Measurements from ENCODE around the gene ACMSD. TPM values are rescaled to one million over a fixed set of nuclear protein-coding genes. Genes with fewer than 3 reads are reported as not detected.

The ACMSD gene
- polyA plus RNA-seq, 2 of the 4 experiments (the other 2 are of a cell fraction) = 0.09 TPM; not detected in 1

DNA sequence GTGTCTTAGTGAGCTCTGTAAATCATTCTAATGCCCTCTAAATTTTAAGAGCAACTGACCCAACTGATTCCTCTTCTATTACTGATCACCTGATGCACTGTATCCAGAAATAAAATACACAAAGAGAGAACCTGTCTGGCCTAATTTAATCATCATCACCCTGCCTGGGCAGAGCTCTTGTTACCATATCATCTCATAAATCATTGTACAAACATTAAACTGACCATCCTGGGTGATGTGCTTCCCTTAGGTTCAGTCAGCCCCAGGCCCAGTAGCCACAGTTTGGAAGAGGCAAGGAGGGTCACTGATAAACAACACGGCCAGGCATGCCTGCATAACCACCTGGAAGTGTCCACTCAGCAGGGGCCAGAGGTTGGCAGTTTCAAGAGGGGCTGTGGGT lies 22.7 kb upstream of the ACMSD start:
- CTCF ChIA-PET = interaction anchor here (1.3 kb wide), 1 partner anchor 25 kb away, joined by 3 read pairs; no protein-coding TSS in a partner anchor

DNA sequence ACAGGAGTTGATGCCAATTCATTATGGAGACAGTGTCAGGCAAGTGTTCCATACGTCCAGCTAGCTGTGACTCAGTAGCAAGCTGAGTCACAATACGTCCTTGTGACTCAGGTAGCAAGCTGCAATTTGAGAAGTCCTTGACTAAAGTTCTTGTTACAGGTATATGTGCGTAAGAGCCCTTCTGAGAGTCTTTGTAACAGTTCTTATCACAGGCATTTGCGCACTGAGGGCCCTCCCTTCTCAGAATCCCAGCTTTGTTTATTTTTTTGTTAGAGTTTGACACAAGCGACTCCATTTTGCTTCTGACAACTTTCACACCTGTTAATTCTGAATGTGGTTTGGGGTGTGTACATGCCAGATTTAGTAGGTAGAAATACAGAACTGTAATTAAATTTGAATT lies 20.1 kb upstream of the ACMSD start:
- CTCF ChIA-PET = no interaction called here
- FAIRE-seq = no peak

More for the DNA sequence above, 22.7 kb upstream of the ACMSD start:
- Histone ChIP-seq H3K4me3 (no peak overlapping the region), H3K4me2 (no peak overlapping the region), H3K9me3 (peaks cover 10% of the 10 kb centered on the region; the same call in 2 of the 3 replicates), H3K4me1 (0 out of 3 replicates have a peak, but pooled peaks cover 3% of the 10 kb centered on the region), H3K27ac (no peak overlapping the region)
- TF ChIP-seq MAFK (IDR thresholded peaks at IDR 0.05; ENCODE audit: partially characterized antibody) (no peak), HEYL (CRISPR knock-in tag; IDR thresholded peaks at IDR 0.05) (no peak), SMC3 (IDR thresholded peaks at IDR 0.05) (no peak), TFCP2L1 (CRISPR knock-in tag; IDR thresholded peaks at IDR 0.05) (no peak), ZC3H11A (IDR thresholded peaks at IDR 0.05) (no peak), POLR2A (IDR thresholded peaks at IDR 0.05; ENCODE audit: low read length) (no peak), JUNB (IDR thresholded peaks at IDR 0.05) (no peak), MAZ (IDR thresholded peaks at IDR 0.05; ENCODE audit: borderline replicate concordance, low read depth, low read length) (no peak), CBX8 (IDR thresholded peaks at IDR 0.05) (no peak), NPAS2 (CRISPR knock-in tag; IDR thresholded peaks at IDR 0.05; ENCODE audit: borderline replicate concordance) (no peak), BHLHE40 (IDR thresholded peaks at IDR 0.05; ENCODE audit: low read depth, low read length) (no peak), TP53 (CRISPR knock-in tag; IDR thresholded peaks at IDR 0.05) (no peak), RNF2 (IDR thresholded peaks at IDR 0.05; ENCODE audit: borderline replicate concordance, low read depth) (no peak), HDAC2 (IDR thresholded peaks at IDR 0.05) (no peak)
- TF ChIP-seq, protein P1, sequence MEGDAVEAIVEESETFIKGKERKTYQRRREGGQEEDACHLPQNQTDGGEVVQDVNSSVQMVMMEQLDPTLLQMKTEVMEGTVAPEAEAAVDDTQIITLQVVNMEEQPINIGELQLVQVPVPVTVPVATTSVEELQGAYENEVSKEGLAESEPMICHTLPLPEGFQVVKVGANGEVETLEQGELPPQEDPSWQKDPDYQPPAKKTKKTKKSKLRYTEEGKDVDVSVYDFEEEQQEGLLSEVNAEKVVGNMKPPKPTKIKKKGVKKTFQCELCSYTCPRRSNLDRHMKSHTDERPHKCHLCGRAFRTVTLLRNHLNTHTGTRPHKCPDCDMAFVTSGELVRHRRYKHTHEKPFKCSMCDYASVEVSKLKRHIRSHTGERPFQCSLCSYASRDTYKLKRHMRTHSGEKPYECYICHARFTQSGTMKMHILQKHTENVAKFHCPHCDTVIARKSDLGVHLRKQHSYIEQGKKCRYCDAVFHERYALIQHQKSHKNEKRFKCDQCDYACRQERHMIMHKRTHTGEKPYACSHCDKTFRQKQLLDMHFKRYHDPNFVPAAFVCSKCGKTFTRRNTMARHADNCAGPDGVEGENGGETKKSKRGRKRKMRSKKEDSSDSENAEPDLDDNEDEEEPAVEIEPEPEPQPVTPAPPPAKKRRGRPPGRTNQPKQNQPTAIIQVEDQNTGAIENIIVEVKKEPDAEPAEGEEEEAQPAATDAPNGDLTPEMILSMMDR (IDR thresholded peaks at IDR 0.05) = no peak
- TF ChIP-seq, protein P2, sequence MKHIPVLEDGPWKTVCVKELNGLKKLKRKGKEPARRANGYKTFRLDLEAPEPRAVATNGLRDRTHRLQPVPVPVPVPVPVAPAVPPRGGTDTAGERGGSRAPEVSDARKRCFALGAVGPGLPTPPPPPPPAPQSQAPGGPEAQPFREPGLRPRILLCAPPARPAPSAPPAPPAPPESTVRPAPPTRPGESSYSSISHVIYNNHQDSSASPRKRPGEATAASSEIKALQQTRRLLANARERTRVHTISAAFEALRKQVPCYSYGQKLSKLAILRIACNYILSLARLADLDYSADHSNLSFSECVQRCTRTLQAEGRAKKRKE (CRISPR knock-in tag; IDR thresholded peaks at IDR 0.05; ENCODE audit: low read depth) = no peak
- TF ChIP-seq, protein P3, sequence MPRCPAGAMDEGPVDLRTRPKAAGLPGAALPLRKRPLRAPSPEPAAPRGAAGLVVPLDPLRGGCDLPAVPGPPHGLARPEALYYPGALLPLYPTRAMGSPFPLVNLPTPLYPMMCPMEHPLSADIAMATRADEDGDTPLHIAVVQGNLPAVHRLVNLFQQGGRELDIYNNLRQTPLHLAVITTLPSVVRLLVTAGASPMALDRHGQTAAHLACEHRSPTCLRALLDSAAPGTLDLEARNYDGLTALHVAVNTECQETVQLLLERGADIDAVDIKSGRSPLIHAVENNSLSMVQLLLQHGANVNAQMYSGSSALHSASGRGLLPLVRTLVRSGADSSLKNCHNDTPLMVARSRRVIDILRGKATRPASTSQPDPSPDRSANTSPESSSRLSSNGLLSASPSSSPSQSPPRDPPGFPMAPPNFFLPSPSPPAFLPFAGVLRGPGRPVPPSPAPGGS (IDR thresholded peaks at IDR 0.05) = no peak
- POLR2A ChIA-PET = no interaction called here
- ATAC-seq (no peak), DNase-seq (ENCODE audit: low read depth in 1 of 2, low spot score in 1 of 2) (no peak), FAIRE-seq (no peak)
- 20% methylated on average over 1 of the region's 1 CpG for WGBS (ENCODE audit: missing lambda C conversion rate)

More for the DNA sequence above, 20.1 kb upstream of the ACMSD start:
- POLR2A ChIA-PET = no interaction called here
- Histone ChIP-seq H3K27ac (no peak overlapping the region), H3K4me1 (0 out of 3 replicates have a peak, but pooled peaks cover 3% of the 10 kb centered on the region), H3K9me3 (no peaks in the 10 kb centered on the region), H3K4me2 (no peak overlapping the region), H3K4me3 (no peak overlapping the region)
- 43% methylated on average over 5 of the region's 5 CpGs for WGBS (ENCODE audit: missing lambda C conversion rate)
- DNase-seq (ENCODE audit: low read depth in 1 of 2, low spot score in 1 of 2) (no peak), ATAC-seq (no peak)
- TF ChIP-seq SMC3 (IDR thresholded peaks at IDR 0.05) (no peak), ZSCAN20 (CRISPR knock-in tag; IDR thresholded peaks at IDR 0.05) (no peak), NR3C1 (IDR thresholded peaks at IDR 0.05) (no peak), PHF8 (IDR thresholded peaks at IDR 0.05; ENCODE audit: borderline replicate concordance, low read depth) (no peak), ESRRA (IDR thresholded peaks at IDR 0.05; ENCODE audit: borderline replicate concordance, low read length) (no peak), JUNB (IDR thresholded peaks at IDR 0.05) (no peak), HOXB5 (CRISPR knock-in tag; IDR thresholded peaks at IDR 0.05) (no peak)
- TF ChIP-seq, protein P3 (IDR thresholded peaks at IDR 0.05) = no peak
